Retina (tissue), 1 donor: ENCODE measurements around the gene CD84.
"Not testable (repeated sequence)": the region's sequence is repeated elsewhere in the genome, so short reads cannot be mapped to it uniquely, and the experiment has no call there.

ENCODE experiments used
- DNase-seq: peaks from one replicate; pipeline ENCODE4 v3.0.0-alpha.2; 2016

CD84 gene

GRCh38 chr1:160500321-160500990 is 78.8 kb downstream of the CD84 start:
- no peak for DNase-seq

GRCh38 chr1:160499631-160500030 is 79.7 kb downstream of the CD84 start:
- DNase-seq: no peak

GRCh38 chr1:160498301-160499065 is 80.8 kb downstream of the CD84 start:
- not testable (repeated sequence) for DNase-seq

- DNase-seq: no peak
These were observed 83.0 kb downstream of the CD84 start for GRCh38 chr1:160496334-160496733.

- no peak for DNase-seq
These were observed 84.7 kb downstream of the CD84 start for GRCh38 chr1:160494620-160495019.

GRCh38 chr1:160492617-160493016 is 86.7 kb downstream of the CD84 start:
- no peak for DNase-seq

GRCh38 chr1:160491981-160492380 is 87.3 kb downstream of the CD84 start:
- no peak for DNase-seq
